K562 treated with DMSO at 1 percent for 4 hours (cell line): ENCODE measurements around the gene CYSTM1. TPM values are rescaled to one million over a fixed set of nuclear protein-coding genes. Genes with fewer than 3 reads are reported as not detected.

Experiments used
- total RNA-seq: library from RNA; unstranded; fragments of 300-600 nt; gene quantifications from 2 replicates; pipeline ENCODE4 v1.2.3, GENCODE V29; 2022; ENCODE audit not compliant: insufficient read depth

CYSTM1 gene
- 125 and 133 TPM in 2 replicates for total RNA-seq

GRCh38 chr5:140174465-140175366 lies at the start of gene CYSTM1:
Gene CYSTM1, plus strand, starts transcription at chr5:140175188. Its CDS starts 19,278 bp downstream, at chr5:140194466.

GRCh38 chr5:140125637-140126036 lies 49.4 kb upstream of the CYSTM1 start, which contains the start of gene IGIP:
Gene IGIP, plus strand, starts transcription at chr5:140125937. Its CDS starts 2,540 bp downstream, at chr5:140128477.

Other genes starting within 250 kb of the CYSTM1 start
- not detected in 2 replicates for gene NRG2, start 131.9 kb upstream of the CYSTM1 start, total RNA-seq
- gene PURA, start 61.1 kb upstream of the CYSTM1 start, total RNA-seq: 9.2 and 14.4 TPM in 2 replicates
- gene IGIP, start 49.3 kb upstream of the CYSTM1 start, total RNA-seq: 1.0 and 1.9 TPM in 2 replicates
- gene PFDN1, start 127.9 kb downstream of the CYSTM1 start, total RNA-seq: 51.6 and 60.8 TPM in 2 replicates
- 1.8 and 3.2 TPM in 2 replicates for gene HBEGF, start 171.4 kb downstream of the CYSTM1 start, total RNA-seq
- not detected in 2 replicates for gene SLC4A9, start 185.0 kb downstream of the CYSTM1 start, total RNA-seq
- gene ANKHD1, start 226.6 kb downstream of the CYSTM1 start, total RNA-seq: 44.4 and 57.4 TPM in 2 replicates